H1 (cell line): ENCODE data around the gene INKA2. TPM values are rescaled to one million over a fixed set of nuclear protein-coding genes. Genes with fewer than 3 reads are reported as not detected.
A peak's percentile ranks its signal among the peaks of the same experiment; 100 is the strongest.

Experiments
- CTCF ChIA-PET: fragments of 300-600 bp; sonication (Branson Sonifier 250); formaldehyde crosslinking; loops from one replicate; lab custom pipeline; 2021; ENCODE audit not compliant: partially characterized antibody; lab: Charles Lee
- POLR2A ChIA-PET: fragments of 300-600 bp; sonication (Branson Sonifier 250); formaldehyde crosslinking; loops from one replicate; lab custom pipeline; 2021; ENCODE audit warnings: inconsistent platforms; ENCODE audit not compliant: partially characterized antibody; lab: Charles Lee
- DNase-seq, 2 experiments: peaks; one replicate each; pipeline versions ENCODE4 v3.0.0 to v3.0.0-alpha.2; 2010 to 2022; ENCODE audit warnings: low spot score in 2 of 2, low read depth in 1 of 2, mixed read lengths in 1 of 2
- FAIRE-seq: peaks from 2 replicates; lab custom pipeline; 2011; peaks lifted over from hg19 to GRCh38; lab: Jason Lieb, UNC
- H2AFZ ChIP-seq: 2 replicates; pipeline ENCODE4 v1.8.1; 2012; ENCODE audit warnings: low read length, inconsistent platforms
- H2AK5ac ChIP-seq: 2 replicates; pipeline ENCODE4 v1.6.1; 2013; ENCODE audit warnings: low read depth, low read length
- H2BK120ac ChIP-seq: replicated peaks from 2 replicates; pipeline ENCODE3; 2013; ENCODE audit warnings: low read depth, low read length, inconsistent platforms
- H2BK12ac ChIP-seq: 2 replicates; pipeline ENCODE4 v1.6.1; 2013; ENCODE audit warnings: low read depth, low read length
- H2BK15ac ChIP-seq: 2 replicates; pipeline ENCODE4 v1.6.1; 2013; ENCODE audit warnings: low read length
- H2BK20ac ChIP-seq: 2 replicates; pipeline ENCODE4 v1.6.1; 2013; ENCODE audit warnings: low read length
- H2BK5ac ChIP-seq: 2 replicates; pipeline ENCODE4 v1.6.1; 2013; ENCODE audit warnings: low read depth, low read length
- H3K14ac ChIP-seq: 2 replicates; pipeline ENCODE4 v1.6.1; 2013; ENCODE audit warnings: inconsistent platforms; ENCODE audit not compliant: insufficient read length
- H3K18ac ChIP-seq: 2 replicates; pipeline ENCODE4 v1.6.1; 2013; ENCODE audit warnings: low read length; ENCODE audit errors: extremely low read depth
- H3K23ac ChIP-seq: 2 replicates; pipeline ENCODE4 v1.6.1; 2013; ENCODE audit warnings: inconsistent platforms; ENCODE audit not compliant: insufficient read length
- H3K23me2 ChIP-seq: 2 replicates; pipeline ENCODE4 v1.6.1; 2013; ENCODE audit warnings: low read depth, low read length
- H3K27ac ChIP-seq: 2 replicates; pipeline ENCODE4 v1.6.1; 2011; ENCODE audit warnings: low read depth, low read length, inconsistent platforms
- H3K27me3 ChIP-seq, 4 experiments: replicated peaks in 1 of 4; 1 replicate in 1 of 4; 2 replicates in 3 of 4; pipeline versions ENCODE4 v1.6.1 to v1.8.1; 2011 to 2013; ENCODE audit warnings: low read length in 3 of 4, mild to moderate bottlenecking in 3 of 4, inconsistent platforms in 2 of 4, mixed read lengths in 2 of 4, moderate library complexity in 1 of 4; ENCODE audit not compliant: control insufficient read depth in 3 of 4, insufficient read depth in 3 of 4; ENCODE audit errors: extremely low read depth in 1 of 4
- H3K36me3 ChIP-seq, 4 experiments: 2 replicates each; pipeline versions ENCODE4 v1.6.1 to v1.8.1; 2011 to 2013; ENCODE audit warnings: mild to moderate bottlenecking in 4 of 4, low read length in 3 of 4, moderate library complexity in 2 of 4, control low read depth in 1 of 4, inconsistent platforms in 1 of 4; ENCODE audit not compliant: insufficient read depth in 4 of 4, control insufficient read depth in 2 of 4
- H3K4ac ChIP-seq: replicated peaks from 2 replicates; pipeline ENCODE3; 2013; ENCODE audit warnings: low read length, low read depth, mixed read lengths, inconsistent platforms; ENCODE audit not compliant: insufficient read length
- H3K4me1 ChIP-seq, 4 experiments: replicated peaks in 1 of 4; 1 replicate in 1 of 4; 2 replicates in 3 of 4; pipeline versions ENCODE4 v1.6.1 to v1.8.1; 2011 to 2013; ENCODE audit warnings: low read length in 3 of 4, inconsistent platforms in 2 of 4, mixed read lengths in 1 of 4; ENCODE audit not compliant: insufficient read depth in 4 of 4, control insufficient read depth in 3 of 4
- H3K4me2 ChIP-seq, 2 experiments: 2 replicates each; pipeline versions ENCODE4 v1.6.1 to v1.8.1; 2011 to 2013; ENCODE audit warnings: low read depth in 2 of 2, low read length in 2 of 2, control low read depth in 1 of 2, inconsistent platforms in 1 of 2, mild to moderate bottlenecking in 1 of 2; ENCODE audit not compliant: insufficient read depth in 1 of 2
- H3K4me3 ChIP-seq, 4 experiments: fragments of 200-600, 300-600 bp in 1 of 4; sonication (generic), shearing (Covaris generic), sonication (Bioruptor Twin) in 1 of 4; 2 replicates each; pipeline versions ENCODE4 v1.5.1 to v1.8.1; 2011 to 2016; ENCODE audit warnings: low read length in 4 of 4, low read depth in 3 of 4, control low read depth in 2 of 4, inconsistent platforms in 2 of 4, mild to moderate bottlenecking in 2 of 4, mixed read lengths in 1 of 4, moderate library complexity in 1 of 4; ENCODE audit not compliant: insufficient read depth in 2 of 4; ENCODE audit errors: extremely low read depth in 1 of 4
- H3K56ac ChIP-seq: replicated peaks from 2 replicates; pipeline ENCODE3; 2013; ENCODE audit warnings: low read depth, mild to moderate bottlenecking, mixed read lengths, low read length, inconsistent platforms; ENCODE audit not compliant: insufficient read length
- H3K79me1 ChIP-seq: 2 replicates; pipeline ENCODE4 v1.6.1; 2013; ENCODE audit warnings: low read depth, low read length, control low read depth
- H3K79me2 ChIP-seq, 2 experiments: 2 replicates each; pipeline versions ENCODE4 v1.6.1 to v1.8.1; 2012 to 2013; ENCODE audit warnings: low read length in 2 of 2, mild to moderate bottlenecking in 2 of 2, inconsistent platforms in 1 of 2; ENCODE audit not compliant: insufficient read depth in 2 of 2, control insufficient read depth in 1 of 2
- H3K9ac ChIP-seq, 4 experiments: replicated peaks in 1 of 4; 1 replicate in 1 of 4; 2 replicates in 3 of 4; pipeline versions ENCODE4 v1.6.1 to v1.8.1; 2011 to 2013; ENCODE audit warnings: low read depth in 3 of 4, low read length in 3 of 4, control low read depth in 2 of 4, mild to moderate bottlenecking in 2 of 4, moderate library complexity in 2 of 4, inconsistent platforms in 1 of 4; ENCODE audit errors: extremely low read depth in 1 of 4
- H3K9me3 ChIP-seq, 2 experiments: 2 replicates each; pipeline versions ENCODE4 v1.6.1 to v1.8.1; 2012 to 2013; ENCODE audit warnings: mild to moderate bottlenecking in 2 of 2, moderate library complexity in 2 of 2, control low read depth in 1 of 2, inconsistent platforms in 1 of 2, low read depth in 1 of 2, low read length in 1 of 2, mixed read lengths in 1 of 2; ENCODE audit not compliant: insufficient read depth in 2 of 2
- H4K20me1 ChIP-seq, 2 experiments: replicated peaks in 1 of 2; 2 replicates each; pipeline versions ENCODE3 to v1.8.1; 2011 to 2013; ENCODE audit warnings: inconsistent platforms in 2 of 2, low read length in 2 of 2, mild to moderate bottlenecking in 1 of 2; ENCODE audit not compliant: insufficient read depth in 2 of 2, control insufficient read depth in 1 of 2
- H4K5ac ChIP-seq: 2 replicates; pipeline ENCODE4 v1.6.1; 2013; ENCODE audit warnings: low read length, low read depth, mixed read lengths, inconsistent platforms; ENCODE audit not compliant: insufficient read length
- H4K8ac ChIP-seq: 2 replicates; pipeline ENCODE4 v1.8.0; 2013; ENCODE audit warnings: mild to moderate bottlenecking, moderate library complexity, low read length, inconsistent platforms; ENCODE audit not compliant: insufficient read depth; ENCODE audit errors: extremely low read depth
- H4K91ac ChIP-seq: replicated peaks from 2 replicates; pipeline ENCODE3; 2013; ENCODE audit warnings: low read length, mixed read lengths, inconsistent platforms; ENCODE audit not compliant: insufficient read length
- BCL11A ChIP-seq, 2 experiments: IDR thresholded peaks; one replicate each; pipeline ENCODE4 v1.6.1; 2011; ENCODE audit warnings: low read depth in 2 of 2, low read length in 2 of 2, mild to moderate bottlenecking in 2 of 2
- BRCA1 ChIP-seq: IDR thresholded peaks from 2 replicates; pipeline ENCODE4 v1.6.1; 2012; ENCODE audit warnings: low read depth, low read length, improper control_type of control experiment
- CREB1 ChIP-seq: IDR thresholded peaks from 2 replicates; pipeline ENCODE4 v1.6.1; 2012; ENCODE audit warnings: inconsistent platforms
- GABPA ChIP-seq: IDR thresholded peaks from 2 replicates; pipeline ENCODE4 v1.6.1; 2011; ENCODE audit warnings: mild to moderate bottlenecking, low read length, moderate library complexity, borderline replicate concordance; ENCODE audit not compliant: insufficient read depth
- HDAC2 ChIP-seq, 2 experiments: fragments of 300-600 bp in 1 of 2; sonication (generic) in 1 of 2; IDR thresholded peaks; 2 replicates each; pipeline ENCODE4 v1.6.1; 2011 to 2012; ENCODE audit warnings: low read depth in 2 of 2, low read length in 2 of 2, mild to moderate bottlenecking in 2 of 2, moderate library complexity in 2 of 2, borderline replicate concordance in 1 of 2, inconsistent platforms in 1 of 2
- SIX5 ChIP-seq: IDR thresholded peaks from 2 replicates; pipeline ENCODE4 v1.6.1; 2011; ENCODE audit warnings: mild to moderate bottlenecking, low read depth, low read length
- SRF ChIP-seq: IDR thresholded peaks from 2 replicates; pipeline ENCODE4 v1.6.1; 2011; ENCODE audit warnings: mild to moderate bottlenecking, low read depth, low read length, moderate library complexity
- SUZ12 ChIP-seq: fragments of 200-600 bp; sonication (generic); IDR thresholded peaks from 2 replicates; pipeline ENCODE4 v1.6.1; 2012; ENCODE audit warnings: mild to moderate bottlenecking, inconsistent platforms, low read length, moderate library complexity, mixed read lengths
- WGBS, 2 experiments: shearing (Covaris generic) in 1 of 2; methylation state at CpG; one replicate each; pipeline versions ENCODE4 v1.1.6 to v1.1.7; 2013 to 2015; ENCODE audit warnings: low lambda C conversion rate in 2 of 2, mixed read lengths in 2 of 2, inconsistent platforms in 1 of 2, low coverage in 1 of 2, missing lambda C conversion rate in 1 of 2; ENCODE audit not compliant: insufficient replicate concordance in 2 of 2, insufficient coverage in 1 of 2, insufficient read length in 1 of 2; ENCODE audit errors: extremely low coverage in 1 of 2, missing lambda C conversion rate in 1 of 2; 5-methylcytosine and 5-hydroxymethylcytosine counted together
- polyA plus RNA-seq, 7 experiments: library from polyadenylated mRNA; depleted of rRNA in 3 of 7; stranded (reverse) in 5 of 7; unstranded in 2 of 7; fragments of >200 nt in 5 of 7; fragments of 200-250 nt in 2 of 7; gene quantifications; 1 replicate in 5 of 7; 2 replicates in 1 of 7; 4 replicates in 1 of 7; pipeline versions ENCODE4 v1.2.1 to v1.2.3, GENCODE V29; 2011 to 2013; ENCODE audit warnings: missing spikeins in 2 of 7, mixed read lengths in 2 of 7
- total RNA-seq: library from RNA; stranded (reverse); fragmentation: NEBNext Ultra II Directional; extraction: Animal tissue kit (Norgen Biotek cat#: 25700); gene quantifications from 2 replicates; pipeline ENCODE4 v1.2.1, GENCODE V29; 2021

The INKA2 gene
- total and polyA plus RNA-seq, 2 of the 8 experiments (the other 6 are each of a cell fraction or from before 2014, with no cell fraction given) = 4.2 to 11.5 TPM

DNA sequence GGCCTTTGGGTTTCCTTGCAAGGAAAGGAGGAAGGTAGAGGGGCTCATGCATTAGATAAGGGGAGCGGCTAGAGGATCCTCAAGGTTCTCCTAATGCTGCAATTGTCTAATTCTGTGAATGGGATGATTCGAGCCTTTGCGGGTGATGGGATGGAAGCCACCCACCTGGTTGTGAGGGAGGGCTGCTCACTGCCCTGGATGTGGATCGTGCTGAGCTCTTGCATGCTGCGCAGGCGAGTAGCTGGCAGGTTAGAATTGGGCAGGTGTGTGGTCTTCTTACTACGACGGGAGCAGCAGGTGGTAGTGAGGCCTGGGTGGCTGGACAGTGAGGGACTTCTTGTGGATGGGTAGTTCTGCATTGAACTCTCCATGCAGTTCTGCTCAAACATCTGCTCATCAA, 37.7 kb upstream of the INKA2 start:
- Histone ChIP-seq H3K9ac (no peak overlapping the region), H2BK120ac (no peak overlapping the region)

More for the DNA sequence above, 37.7 kb upstream of the INKA2 start:
- peak overlapping the region; percentile 3; the same call in 1 of the 2 replicates for H2BK5ac ChIP-seq
- H4K20me1 ChIP-seq = no peaks in the 10 kb centered on the region
- H3K4ac ChIP-seq = no peak overlapping the region
- no peak overlapping the region for H3K18ac ChIP-seq
- H3K9me3 ChIP-seq = no peaks in the 10 kb centered on the region
- H4K91ac ChIP-seq = no peak overlapping the region
- POLR2A ChIA-PET = interaction anchor here (0.9 kb wide), 1 partner anchor 14 kb away, joined by 3 read pairs; no protein-coding TSS in a partner anchor
- no peak overlapping the region for H2BK15ac ChIP-seq
- no peaks in the 10 kb centered on the region for H3K36me3 ChIP-seq
- TF ChIP-seq SRF (no peak), CREB1 (no peak), HDAC2 (IDR thresholded peaks at IDR 0.05; ENCODE audit: borderline replicate concordance in 1 of 2, low read depth in 2 of 2, low read length in 2 of 2) (no peak), BCL11A (IDR thresholded peaks at IDR 0.05; ENCODE audit: low read depth in 2 of 2, low read length in 2 of 2) (no peak), BRCA1 (no peak), SIX5 (no peak), GABPA (no peak), SUZ12 (no peak)
- TF ChIP-seq, all 59 proteins: peak for 0
- no peaks in the 10 kb centered on the region for H3K79me1 ChIP-seq
- H3K14ac ChIP-seq = no peak overlapping the region
- H2AFZ ChIP-seq = no peak overlapping the region
- CTCF ChIA-PET = interaction anchor here (0.6 to 2.2 kb wide), 2 partner anchors 61 to 88 kb away, joined by 3 to 8 read pairs; no protein-coding TSS in a partner anchor
- peak overlapping the region; percentile 25 for H2AK5ac ChIP-seq
- H3K4me1 ChIP-seq = peaks cover 0 to 3% (median 3%) of the 10 kb centered on the region in 4 experiments; a peak in 3 of 7 replicates
- WGBS, 2 experiments = 93% methylated on average over 8 of the region's 8 CpGs; no CpG with 5 or more reads in 1 of the 2 experiments
- H3K56ac ChIP-seq = no peak overlapping the region
- no peak overlapping the region for H3K27ac ChIP-seq
- H2BK12ac ChIP-seq = peak overlapping the region; percentile 13
- H3K23me2 ChIP-seq = peaks cover 4% of the 10 kb centered on the region; the same call in 1 of the 2 replicates
- H2BK20ac ChIP-seq = no peak overlapping the region
- H4K5ac ChIP-seq = no peak overlapping the region
- no peak overlapping the region for H3K4me2 ChIP-seq
- H3K27me3 ChIP-seq = no peaks in the 10 kb centered on the region
- H3K23ac ChIP-seq = no peak overlapping the region
- no peak for DNase-seq
- no peak overlapping the region for H4K8ac ChIP-seq
- H3K79me2 ChIP-seq = no peaks in the 10 kb centered on the region
- no peak overlapping the region for H3K4me3 ChIP-seq
- FAIRE-seq = no peak
